NCI-H2171 treated with DMSO at 0.1 percent for 48 hours (cell line): ENCODE data around the gene CYFIP1.

ENCODE experiments used
- DNase-seq: peaks from one replicate; lab custom pipeline; 2025; lab: John Stamatoyannopoulos, UW

CYFIP1 gene

DNA sequence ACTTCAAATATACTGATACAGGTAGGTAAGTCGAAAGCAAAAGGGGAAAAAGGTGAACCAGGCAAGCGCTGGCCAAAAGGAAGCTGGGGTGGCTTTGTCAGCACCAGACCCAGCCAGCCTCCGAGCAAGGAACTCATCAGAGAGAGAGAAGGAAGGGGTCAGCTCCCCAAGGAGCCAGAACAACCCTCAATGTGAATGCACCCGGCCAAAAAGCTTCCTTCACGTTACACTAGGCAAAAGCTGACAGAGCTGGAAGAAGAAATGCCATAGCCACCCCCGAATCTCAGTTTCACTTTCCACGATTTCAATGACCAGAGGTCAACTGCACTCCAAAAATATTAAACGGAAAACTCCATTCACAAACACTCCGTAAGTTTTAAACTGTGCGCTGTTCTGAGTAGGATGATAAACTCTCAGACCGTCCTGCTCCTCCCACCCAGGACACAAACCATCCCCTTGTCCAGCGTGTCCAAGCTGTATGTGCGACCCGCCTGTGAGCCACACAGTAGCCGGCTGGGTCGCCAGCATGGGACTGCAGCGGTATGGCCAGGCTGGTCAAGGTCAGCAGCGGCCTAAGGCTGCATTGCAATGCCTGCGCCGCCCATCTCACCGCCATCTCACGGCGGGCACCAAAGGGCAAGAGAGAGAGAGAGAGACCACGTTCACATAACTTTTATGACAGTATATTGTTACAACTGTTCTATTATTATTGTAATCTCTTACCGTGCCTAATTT lies 29.7 kb downstream of the CYFIP1 start:
- DNase-seq, result no peak

DNA sequence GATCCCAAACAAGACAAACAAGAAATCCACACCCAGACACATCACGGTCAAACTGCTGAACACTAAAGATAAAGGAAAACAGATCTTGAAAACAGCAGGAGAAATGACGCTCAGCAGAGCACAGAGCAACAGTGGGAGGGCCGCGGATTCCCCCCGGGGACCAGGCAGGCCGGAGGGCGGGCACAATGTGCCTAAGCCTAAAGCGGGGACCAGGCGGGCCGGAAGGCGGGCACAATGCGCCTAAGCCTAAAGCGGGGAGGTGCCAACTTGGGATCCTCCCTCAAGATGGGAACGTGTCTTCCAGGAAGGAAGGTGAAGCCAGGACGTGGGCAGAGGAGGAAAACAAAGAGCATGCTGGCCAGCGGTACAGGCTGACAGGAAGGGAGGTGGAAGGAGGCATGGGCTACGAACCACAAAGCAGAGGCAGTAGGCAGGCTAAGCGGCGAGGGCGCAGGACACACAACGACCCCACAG lies 31.1 kb downstream of the CYFIP1 start:
- peak; percentile 86 for DNase-seq

DNA sequence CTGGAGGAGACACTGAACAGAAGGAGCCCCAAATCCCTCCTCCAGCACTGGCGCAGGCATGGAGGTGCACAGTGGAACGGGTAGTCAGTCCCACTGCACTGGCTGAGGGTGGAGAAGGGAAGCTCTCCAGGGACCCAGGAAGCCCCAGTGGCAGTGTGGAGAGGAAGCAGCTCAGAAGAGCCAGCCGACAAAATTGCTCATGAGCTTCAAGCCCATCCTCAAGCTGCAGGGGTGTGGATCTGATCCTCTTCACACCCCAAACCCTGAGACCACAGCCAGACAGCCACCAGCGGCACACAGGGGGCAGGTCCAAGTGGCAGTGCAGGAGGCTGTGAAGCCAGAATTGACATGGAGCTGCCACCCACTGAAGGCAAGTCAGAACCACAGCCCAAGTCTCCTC lies 32.1 kb downstream of the CYFIP1 start:
- no peak for DNase-seq

DNA sequence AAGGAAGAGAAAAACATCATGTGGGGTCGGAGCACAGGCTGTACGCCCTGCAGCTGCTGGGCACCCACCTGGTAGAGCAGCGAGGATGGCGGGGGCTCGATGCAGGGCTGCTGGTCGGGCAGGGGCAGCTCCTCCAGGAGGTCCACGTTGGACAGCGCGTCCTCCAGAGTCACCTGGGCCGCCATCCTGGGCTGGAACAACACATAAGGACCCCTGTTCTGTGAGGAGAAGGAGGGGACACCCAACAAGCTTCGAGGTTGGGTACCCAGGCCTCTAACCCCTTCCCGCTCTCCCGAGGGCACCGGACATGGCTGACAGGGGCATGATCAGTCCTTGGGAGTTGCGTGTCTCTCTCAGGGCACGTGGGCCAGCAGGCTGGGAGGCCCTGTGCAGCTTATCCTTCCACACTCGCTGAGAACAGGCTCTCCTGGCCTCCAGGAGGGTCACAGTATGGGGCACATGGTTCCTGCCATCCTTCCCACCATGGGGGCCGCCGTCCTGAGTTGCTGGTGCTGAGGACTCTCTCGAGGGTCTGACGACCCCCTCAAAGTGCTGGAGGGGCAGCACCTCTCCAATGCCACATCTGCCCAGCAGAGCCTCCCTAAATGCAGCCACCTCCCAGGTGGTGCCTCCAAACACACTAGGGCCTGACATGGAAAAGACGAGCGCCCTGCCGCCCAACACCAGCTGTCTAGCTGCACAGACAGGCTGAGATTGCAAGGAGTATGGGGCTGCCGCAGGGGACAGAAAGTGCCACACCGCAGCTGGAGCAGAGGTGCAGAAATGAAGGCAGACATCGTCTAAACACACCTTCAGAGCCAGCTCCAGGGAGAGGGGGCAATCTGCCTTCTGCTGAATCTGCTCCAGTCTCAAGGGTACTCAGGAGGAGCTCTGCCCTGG lies 32.8 kb downstream of the CYFIP1 start:
- peak; percentile 83 for DNase-seq

DNA sequence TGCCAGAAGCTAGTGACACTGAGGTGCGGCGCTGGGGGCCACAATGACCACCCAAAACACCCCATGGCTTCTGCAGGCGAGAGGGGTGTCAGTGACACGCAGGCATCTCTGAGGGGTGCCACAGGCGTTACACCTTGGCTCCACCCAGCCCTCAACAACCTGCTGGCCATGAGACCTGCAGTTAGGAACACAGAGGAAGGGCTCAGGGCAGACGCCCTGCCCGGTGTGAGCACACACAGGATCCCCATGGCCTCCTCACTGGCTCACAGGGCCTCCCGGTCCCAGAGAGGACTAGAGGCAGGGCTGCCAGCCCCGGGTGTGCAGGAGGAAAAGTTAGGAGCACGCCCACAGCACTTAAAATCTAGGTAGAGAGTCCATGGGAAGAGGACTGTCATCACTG lies 35.1 kb downstream of the CYFIP1 start:
- no peak for DNase-seq

DNA sequence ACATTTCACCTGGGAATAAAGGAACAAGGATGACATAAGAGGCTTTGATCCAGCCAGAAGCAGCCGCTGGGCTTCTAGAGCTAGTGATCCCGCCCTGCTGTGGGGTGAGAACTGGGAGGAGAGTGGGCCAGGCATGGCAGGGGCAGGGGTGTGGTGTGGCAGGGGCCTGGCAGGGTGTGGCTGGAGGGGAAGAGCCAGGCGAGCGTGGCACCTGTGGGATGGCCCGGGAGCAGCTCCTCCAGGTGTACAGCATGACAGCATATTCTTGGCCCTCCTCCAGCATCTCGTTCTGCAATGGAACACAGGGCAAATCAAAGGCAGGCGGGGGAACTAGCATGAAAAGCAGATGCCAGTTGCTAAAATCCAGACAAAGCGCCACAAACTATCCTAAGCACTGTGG lies 35.5 kb downstream of the CYFIP1 start:
- peak; percentile 90 for DNase-seq

DNA sequence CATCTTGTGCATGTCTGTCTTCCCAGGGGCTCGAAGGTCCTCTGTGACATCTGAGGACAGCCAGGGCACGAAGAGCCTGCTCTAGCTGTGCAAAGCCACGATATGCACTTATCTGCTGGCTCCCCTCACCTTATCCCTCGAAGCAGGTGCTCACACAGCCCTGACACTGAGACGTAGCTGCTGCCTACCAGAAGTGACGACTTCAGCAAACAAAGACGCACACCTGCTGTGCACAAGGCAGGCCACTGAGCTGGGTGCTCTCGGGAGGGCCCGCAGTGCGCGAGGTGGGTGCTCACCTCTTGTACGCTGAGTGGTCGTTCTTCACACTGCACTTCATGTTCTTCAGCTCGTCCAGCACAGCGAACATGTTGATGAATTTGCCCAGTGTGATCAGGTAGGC lies 37.3 kb downstream of the CYFIP1 start:
- no peak for DNase-seq

DNA sequence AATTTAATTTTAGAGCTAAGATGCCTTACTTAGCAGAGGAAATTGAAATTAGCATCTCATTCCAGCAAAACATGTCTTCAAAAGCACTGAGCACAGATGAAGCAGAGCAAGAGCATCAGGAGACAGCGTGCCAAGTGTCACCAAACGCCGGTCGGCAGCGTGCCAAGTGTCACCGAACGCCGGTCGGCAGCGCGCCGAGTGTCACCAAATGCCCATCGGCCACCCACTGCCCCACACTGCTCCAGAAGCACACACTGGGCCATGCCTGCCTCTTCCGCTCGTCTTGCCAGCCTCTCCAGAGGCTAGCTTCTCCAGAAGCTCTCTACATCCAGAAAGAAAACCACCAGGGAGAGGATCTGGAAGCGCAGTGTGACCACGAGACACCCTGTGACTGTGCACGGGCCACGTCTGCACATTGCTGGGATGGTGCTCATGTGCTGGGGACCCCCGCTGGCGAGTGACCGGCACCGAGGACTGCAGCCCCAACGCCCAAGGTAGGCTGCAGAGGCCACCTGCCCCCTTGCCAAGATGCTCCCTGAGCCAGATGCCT lies 37.8 kb downstream of the CYFIP1 start:
- DNase-seq, result no peak

DNA sequence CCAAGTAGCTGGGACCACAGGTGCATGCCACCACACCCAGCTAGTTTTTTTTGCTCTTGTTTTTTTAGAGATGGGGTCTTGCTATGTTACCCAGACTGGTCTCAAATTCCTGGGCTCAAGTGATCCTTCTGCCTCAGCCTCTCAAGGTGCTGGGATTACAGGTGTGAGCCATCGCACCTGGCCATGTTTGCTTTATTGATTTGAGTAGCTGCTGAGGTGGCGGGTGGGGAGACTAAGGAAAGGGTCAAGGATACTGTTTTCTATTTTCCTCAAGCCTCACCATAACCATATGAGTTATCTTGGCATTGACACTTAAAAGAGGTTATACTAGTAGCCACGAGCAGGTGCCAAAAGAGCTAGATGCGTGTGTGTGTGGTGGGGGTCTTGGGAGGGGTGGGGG lies 39.0 kb downstream of the CYFIP1 start:
- no peak for DNase-seq

DNA sequence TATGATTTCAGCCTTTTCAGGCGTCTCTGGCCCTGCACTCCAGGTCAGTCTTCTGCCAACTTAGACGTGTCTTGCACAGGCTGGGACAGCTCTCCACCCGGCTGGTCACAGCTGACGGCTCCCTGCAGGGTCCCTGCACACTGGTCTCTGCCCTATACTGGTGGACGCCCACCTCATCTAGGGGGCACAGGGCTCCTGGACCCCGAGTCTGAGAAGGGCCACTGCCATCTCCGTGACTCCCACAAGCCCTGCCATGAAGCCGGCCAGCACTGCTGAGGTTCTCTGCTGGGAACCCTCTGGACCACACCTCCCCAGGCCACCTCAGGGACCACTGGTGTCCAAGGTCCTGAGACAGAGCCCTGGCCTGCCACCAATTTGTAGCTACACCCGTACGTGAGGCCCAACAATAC lies 40.5 kb downstream of the CYFIP1 start:
- DNase-seq, result no peak

DNA sequence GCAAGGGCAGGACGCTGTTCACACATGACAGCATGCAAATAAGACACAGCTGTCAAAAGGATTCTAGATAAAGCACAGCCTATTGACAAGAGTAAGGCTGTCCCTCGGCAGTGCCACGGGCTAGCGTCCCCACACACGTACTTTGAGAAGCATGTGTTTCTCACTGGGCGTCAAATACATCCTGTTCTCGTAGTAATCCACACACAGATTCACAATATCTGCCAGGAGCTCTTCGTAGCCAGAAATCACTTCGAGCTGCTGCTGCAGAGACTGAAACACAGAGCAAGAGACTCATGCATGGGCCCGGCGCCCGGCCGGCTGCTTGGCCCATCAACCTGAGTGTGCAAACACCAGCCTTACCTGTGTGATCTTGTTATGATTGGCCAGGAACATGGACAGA lies 41.1 kb downstream of the CYFIP1 start:
- DNase-seq, result no peak

DNA sequence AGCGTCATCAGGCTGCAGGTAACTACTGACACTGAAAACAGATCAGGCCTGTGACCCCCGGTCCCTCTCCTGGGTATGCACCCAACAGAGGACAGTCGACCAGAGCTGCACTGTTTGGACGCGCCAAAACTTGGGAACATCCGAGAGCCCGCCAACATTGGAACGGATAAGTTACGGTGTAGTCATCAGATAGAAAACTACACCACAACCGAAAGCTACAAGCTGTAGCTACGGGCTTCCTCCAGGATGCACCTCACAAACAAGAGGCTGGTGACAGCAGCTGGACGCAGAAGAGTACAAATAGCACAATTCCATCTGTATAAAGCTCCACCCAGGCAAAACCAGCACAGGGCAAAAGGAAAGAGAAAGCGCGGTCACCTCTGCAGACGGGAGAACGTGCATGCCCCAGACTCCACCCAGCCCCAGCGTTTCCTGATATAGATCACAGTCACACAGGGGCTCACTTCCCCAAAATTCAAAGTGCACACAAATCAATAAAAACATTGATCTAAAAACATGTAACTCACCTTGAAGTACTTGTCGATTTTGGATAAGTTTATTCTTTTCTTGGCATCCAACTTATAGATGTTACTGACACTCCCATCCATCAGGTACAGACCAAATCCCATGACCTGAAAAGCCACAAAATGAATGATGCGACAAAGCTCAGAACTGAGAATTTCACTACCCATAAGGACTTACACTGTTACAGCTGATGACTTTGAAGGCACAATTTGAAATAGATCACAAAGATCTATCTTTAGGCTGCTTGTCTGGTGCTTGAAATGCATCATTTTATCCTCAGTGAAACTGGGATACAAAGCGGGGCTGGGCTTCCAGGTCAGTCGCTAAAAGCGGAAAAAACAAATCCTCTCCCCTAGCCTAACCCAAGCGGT lies 43.3 kb downstream of the CYFIP1 start:
- DNase-seq, result no peak

DNA sequence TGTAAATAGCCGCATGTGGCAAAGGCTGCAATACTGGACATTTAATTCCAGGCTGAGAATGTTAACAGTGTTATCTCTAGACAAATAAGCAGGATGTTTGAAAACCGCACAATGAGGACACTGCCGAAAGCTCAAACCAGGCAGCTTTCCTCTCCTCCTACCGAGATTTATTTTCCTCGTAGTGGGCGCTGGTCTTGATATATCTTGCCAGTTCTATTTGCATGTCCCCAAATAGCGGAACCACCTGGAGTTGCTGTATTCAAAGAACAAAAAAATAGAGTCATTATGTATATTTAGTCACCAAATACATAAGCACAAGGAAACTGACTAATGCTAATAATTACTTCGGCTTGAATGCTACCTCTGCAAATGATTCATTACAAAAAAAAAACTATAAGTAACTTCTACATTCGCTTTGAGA lies 46.5 kb downstream of the CYFIP1 start:
- no peak for DNase-seq

DNA sequence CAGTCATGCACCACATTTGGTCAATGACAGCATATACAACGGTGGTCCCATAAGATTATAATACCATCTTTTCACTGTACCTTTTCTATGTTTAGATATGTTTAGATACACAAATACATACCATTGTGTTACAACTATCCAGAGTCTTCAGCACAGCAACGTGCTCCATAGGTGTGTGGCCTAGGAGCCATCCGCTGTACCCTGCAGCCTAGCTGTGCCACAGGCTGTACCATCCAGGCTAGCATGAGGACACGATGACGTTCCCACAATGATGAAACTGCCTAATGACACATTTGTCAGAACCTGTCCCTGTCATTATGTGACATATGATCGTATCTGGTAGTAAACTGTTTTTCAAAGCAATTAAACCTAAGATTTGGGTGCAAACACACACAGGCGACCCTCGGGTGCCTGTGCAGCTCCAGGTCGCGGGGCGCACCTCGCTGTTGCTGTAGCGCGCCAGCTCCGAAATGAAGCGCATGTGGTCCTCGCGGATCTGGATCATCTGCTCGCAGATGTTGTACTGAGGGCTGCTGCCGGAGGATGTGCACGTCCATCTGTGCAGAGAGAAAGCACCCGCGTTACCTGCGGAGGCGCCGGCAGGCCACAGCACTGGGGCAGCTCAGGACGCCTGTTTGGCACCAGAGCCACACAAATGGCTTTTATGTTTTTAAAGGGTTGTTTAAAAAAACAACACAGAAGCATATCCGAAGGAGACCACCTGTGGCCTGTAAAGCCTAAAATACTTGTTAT lies 48.2 kb downstream of the CYFIP1 start:
- no peak for DNase-seq

DNA sequence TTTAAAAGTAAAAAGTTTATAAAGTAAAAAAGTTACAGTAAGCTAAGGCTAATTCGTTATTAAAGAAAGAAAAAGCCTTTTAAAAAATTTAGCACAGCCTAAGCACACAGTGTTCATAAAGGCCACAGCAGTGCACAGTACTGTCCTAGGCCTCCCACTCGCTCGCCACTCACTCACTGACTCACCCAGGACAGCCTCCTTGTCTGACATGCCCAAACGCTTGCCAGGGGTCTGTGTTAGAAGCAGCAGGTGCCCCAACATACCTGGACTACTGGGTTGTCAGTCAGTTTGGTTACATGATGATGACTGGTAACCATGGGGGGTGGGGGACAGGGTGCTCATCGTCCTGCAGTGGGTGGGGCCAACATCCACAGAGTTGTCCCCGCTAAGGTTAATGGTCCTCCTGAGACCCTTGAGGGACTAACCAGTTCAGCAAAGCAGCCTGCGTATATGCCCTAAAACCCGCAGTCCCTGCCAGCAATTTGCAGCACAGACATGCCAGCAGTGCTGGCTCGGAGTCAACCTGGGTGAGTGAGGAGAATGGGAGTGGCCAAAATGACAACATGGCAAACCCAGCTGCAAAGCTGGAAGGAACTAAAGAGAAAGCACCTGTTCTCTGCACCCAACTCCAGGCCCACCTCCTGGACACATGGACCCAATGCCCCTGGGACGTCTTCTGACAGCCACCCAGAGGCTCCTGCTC lies 49.2 kb downstream of the CYFIP1 start:
- DNase-seq, result peak; percentile 66

DNA sequence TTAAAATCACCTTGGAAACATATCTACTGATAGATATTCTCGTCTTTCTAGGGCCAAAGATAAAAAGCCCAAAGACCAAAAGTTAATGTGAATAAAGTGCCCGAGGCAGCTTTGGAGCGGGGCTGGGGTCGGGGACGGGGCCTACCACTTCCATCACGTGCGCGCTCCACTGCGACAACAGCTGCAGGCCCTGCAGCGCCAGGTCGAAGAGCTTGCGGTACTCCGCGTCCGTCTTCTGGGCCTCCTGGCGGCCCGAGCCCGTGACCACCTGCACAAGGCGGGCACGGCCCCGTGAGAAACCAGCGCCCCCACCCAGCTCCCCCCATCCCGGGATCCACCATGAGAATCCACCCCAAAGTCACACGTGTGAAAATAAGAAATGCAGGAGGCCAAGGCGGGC lies 52.4 kb downstream of the CYFIP1 start:
- DNase-seq, result no peak

DNA sequence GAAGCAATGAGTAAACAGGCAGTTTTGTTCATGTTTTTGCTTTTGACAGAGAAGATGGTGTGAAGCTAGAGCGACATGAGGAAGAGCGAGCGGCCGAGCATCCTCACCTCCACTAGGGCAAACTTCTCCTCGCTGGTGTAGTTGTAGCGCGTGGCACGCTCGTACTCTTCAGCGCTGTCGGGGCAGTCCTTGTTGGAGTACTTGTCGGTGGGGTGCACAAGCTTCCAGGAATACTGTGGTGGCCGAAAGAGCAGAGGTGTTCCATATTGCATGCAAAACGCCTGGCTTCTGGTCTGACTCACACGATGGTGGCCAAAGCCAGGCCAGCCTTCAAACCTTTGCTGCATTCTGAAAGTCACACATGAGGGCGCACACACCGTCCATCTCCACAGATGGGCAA lies 54.3 kb downstream of the CYFIP1 start:
- no peak for DNase-seq

DNA sequence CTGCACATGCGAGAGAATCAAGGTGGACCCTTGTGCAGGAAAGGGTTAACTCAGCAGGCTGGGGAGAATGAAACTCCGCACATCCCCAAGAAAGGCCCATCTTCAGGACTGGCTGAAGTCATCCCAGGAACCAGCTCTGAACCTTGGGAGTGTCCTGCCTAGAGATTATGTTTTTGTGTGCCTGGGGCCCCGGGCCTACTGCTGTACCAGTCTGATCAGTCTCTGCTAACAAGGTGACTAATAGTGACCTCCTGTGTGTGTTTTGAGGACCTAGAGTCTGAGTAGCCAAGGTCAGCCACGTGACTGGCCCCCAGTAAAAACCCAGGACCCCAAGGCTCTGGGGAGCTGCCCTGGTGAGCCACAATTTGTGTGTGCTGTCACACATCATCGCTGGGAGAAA lies 58.2 kb downstream of the CYFIP1 start:
- DNase-seq, result no peak

DNA sequence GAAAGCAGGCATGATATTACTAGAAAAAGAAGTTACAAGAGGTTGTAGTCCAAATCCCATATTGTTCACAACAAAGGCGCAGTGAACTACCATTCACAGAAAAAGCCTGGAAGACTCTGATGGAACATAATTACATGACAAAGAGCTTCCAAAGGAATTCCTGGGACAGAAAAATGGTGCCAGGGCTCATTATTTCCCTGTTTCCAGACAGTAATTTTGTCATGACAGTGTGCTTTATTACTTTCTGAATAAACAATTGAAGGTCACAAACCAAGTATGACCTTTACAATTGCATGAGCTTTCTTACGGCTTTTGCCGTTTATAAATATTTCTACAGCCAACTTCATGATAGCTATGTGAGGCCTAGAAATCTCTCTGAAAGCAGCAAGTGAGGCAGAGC lies 61.0 kb downstream of the CYFIP1 start:
- no peak for DNase-seq

DNA sequence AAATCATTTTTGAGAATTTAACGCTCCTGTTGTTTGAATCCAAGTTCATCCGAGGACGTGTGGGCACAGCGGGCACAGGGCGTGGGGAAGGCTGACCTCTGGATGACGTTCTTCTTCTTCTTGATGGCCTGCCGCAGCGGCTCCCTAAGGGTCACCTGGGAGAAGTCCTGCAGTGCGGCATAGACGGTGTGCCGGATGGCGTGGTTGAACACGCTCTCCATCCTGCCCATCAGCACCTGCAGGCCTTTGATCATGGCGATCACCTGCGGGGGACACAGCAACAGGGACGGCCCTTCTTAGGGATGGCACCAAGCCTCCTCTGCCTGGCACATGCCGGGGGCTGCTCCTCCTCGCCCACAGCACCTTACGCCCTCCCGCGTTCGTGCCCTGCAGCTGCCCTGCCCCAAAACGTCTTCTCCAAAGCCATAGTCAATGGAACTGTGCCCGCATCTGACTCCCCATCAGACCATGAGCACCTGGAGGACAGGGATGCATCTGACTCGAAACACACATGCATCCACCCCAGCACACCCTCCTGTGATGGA lies 61.5 kb downstream of the CYFIP1 start:
- no peak for DNase-seq
